Lower lobe of right lung (tissue), 2 donors: ENCODE results near the gene CYP4V2. TPM values are rescaled to one million over a fixed set of nuclear protein-coding genes. Genes with fewer than 3 reads are reported as not detected.
"Not testable (repeated sequence)": the region's sequence is repeated elsewhere in the genome, so short reads cannot be mapped to it uniquely, and the experiment has no call there.

Source experiments
- ATAC-seq, 2 donors: fragments of 200-7000 bp; cut with Tn5 transposase; one replicate each; pipeline ENCODE4 v1.9.1; 2020 to 2022; ENCODE audit warnings: mild to moderate bottlenecking in 2 of 2, moderate library complexity in 2 of 2
- DNase-seq: peaks from one replicate; pipeline ENCODE4 v3.0.0-alpha.2; 2020
- H3K27ac ChIP-seq: fragments of 200-600 bp; one replicate; pipeline ENCODE4 v1.8.0; 2022
- H3K27me3 ChIP-seq: fragments of 200-600 bp; one replicate; pipeline ENCODE4 v1.8.0; 2022; ENCODE audit warnings: low read depth
- H3K36me3 ChIP-seq: fragments of 200-600 bp; one replicate; pipeline ENCODE4 v1.8.0; 2022; ENCODE audit warnings: mild to moderate bottlenecking
- H3K4me1 ChIP-seq: fragments of 200-600 bp; one replicate; pipeline ENCODE4 v1.8.0; 2022
- H3K4me3 ChIP-seq: fragments of 200-600 bp; one replicate; pipeline ENCODE4 v1.8.0; 2022; ENCODE audit warnings: mild to moderate bottlenecking
- H3K9me3 ChIP-seq: fragments of 200-600 bp; one replicate; pipeline ENCODE4 v1.8.0; 2022
- intact Hi-C: fragments of 100-400 bp; cut with DNase I; formaldehyde crosslinking; loops from one replicate; pipeline ENCODE4 v1.11.0; 2022
- total RNA-seq: library from RNA; stranded (reverse); fragmentation: NEBNext Ultra II Directional; extraction: Animal tissue kit (Norgen Biotek cat#: 25700); gene quantifications from one replicate; pipeline ENCODE4 v1.2.1, GENCODE V29; 2021
- TF ChIP-seq, protein P1 (sequence below): fragments of 200-600 bp; IDR thresholded peaks from one replicate; pipeline ENCODE4 v1.8.0; 2022; ENCODE audit warnings: antibody characterized with exemption, mild to moderate bottlenecking
- donor health status: DM: no; HTN: yes; CAD: no; lungs with severe emphysema.

The CYP4V2 gene
- total RNA-seq, 1 donor from 2014 or later = 38.6 TPM

DNA sequence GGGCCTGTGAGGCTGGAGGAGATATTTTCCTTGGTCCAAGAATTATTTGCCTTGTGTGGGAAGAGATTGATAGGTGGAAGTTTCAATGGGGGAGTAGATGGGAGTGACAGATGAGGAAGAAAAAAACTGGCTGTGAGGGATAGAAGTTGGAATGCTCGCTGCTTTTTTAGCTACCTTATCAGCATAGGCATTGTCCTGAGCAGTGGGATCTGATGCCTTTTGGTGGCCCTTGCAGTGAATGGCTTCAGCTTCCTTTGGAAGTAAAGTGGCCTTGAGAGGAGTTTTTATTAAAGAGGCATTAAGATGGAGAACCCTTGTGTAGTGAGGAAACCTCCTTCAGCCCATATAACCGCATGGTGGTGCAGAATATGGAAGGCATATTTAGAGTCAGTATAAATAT is 52.0 kb downstream of the CYP4V2 start:
- H3K36me3 ChIP-seq = no peaks in the 10 kb centered on the region
- DNase-seq (no peak), ATAC-seq (no peak)
- H3K4me1 ChIP-seq = no peaks in the 10 kb centered on the region
- H3K27ac ChIP-seq = no peak overlapping the region
- TF ChIP-seq, protein P1, sequence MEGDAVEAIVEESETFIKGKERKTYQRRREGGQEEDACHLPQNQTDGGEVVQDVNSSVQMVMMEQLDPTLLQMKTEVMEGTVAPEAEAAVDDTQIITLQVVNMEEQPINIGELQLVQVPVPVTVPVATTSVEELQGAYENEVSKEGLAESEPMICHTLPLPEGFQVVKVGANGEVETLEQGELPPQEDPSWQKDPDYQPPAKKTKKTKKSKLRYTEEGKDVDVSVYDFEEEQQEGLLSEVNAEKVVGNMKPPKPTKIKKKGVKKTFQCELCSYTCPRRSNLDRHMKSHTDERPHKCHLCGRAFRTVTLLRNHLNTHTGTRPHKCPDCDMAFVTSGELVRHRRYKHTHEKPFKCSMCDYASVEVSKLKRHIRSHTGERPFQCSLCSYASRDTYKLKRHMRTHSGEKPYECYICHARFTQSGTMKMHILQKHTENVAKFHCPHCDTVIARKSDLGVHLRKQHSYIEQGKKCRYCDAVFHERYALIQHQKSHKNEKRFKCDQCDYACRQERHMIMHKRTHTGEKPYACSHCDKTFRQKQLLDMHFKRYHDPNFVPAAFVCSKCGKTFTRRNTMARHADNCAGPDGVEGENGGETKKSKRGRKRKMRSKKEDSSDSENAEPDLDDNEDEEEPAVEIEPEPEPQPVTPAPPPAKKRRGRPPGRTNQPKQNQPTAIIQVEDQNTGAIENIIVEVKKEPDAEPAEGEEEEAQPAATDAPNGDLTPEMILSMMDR = no peak
- H3K27me3 ChIP-seq = no peaks in the 10 kb centered on the region
- intact Hi-C loops = no loop called here
- no peaks in the 10 kb centered on the region for H3K9me3 ChIP-seq
- no peak overlapping the region for H3K4me3 ChIP-seq

DNA sequence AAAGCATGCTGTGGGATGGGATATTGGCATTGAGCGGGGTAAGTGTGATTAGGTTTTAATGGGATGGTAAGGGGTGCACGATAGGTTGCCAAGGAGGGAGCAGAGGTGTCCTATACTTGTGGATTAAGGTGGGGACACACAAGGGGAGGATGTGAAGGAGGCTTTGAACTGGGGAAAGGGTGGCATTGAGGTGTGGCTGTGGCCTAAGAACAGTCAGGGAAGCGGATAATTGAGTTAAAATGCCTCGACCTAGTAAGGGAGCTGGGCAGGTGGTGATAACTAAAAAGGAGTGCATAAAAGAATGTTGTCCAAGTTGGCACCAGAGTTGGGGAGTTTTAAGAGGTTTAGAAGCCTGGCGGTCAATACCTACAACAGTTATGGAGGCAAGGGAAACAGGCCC is 53.5 kb downstream of the CYP4V2 start:
- Histone ChIP-seq H3K4me1 (no peaks in the 10 kb centered on the region), H3K36me3 (no peaks in the 10 kb centered on the region), H3K4me3 (no peak overlapping the region), H3K27ac (no peak overlapping the region), H3K9me3 (no peaks in the 10 kb centered on the region), H3K27me3 (no peaks in the 10 kb centered on the region)
- intact Hi-C loops = no loop called here
- DNase-seq = no peak
- TF ChIP-seq, protein P1 = no peak
- ATAC-seq = no peak

DNA sequence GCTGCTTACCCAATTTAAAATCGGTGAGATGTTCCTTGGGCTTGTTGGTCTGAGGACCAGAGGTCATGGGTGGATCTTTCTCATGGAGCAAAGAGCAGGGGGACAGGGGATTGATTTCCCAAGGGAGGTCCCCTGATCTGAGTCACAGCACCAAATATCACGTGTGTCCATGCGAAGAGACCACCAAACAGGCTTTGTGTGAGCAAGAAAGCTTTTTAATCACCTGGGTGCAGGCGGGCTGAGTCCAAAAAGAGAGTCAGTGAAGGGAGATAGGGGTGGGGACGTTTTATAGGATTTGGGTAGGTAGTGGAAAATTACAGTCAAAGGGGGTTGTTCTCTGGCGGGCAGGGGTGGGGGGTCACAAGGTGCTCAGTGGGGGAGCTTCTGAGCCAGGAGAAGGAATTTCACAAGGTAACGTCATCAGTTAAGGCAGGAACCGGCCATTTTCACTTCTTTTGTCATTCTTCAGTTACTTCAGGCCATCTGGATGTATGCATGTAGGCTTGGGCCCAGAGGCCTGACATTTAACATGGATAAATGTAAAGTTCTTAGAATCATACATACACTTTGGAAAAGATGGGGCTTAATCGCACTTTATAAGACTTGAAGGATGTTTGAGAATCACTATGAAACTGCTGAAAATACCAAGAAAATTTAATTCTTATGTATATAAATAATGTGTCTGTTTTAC is 55.8 kb downstream of the CYP4V2 start:
- H3K27me3 ChIP-seq, H3K4me3 ChIP-seq, ATAC-seq, H3K27ac ChIP-seq, H3K4me1 ChIP-seq, intact Hi-C loops, DNase-seq, H3K9me3 ChIP-seq, H3K36me3 ChIP-seq: not testable (repeated sequence)

DNA sequence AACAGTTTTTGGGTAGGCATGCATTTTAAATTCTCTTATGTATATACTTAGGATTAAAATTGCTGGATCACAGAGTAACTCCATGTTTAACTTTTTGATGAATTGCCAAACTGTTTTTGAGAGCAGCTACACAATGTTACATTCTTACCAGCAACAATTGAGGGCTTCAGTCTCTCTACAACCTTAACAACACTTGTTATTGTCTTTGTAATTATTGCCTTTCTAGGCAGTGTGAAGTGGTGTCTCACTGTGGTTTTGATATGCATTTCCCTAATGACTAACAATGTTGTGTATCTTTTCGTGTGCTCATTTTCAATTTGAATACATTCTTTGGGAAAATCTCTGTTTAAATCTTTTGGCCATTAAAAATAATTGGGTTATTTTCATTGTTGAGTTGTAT is 57.3 kb downstream of the CYP4V2 start:
- intact Hi-C loops = no loop called here
- DNase-seq (no peak), ATAC-seq (no peak)
- Histone ChIP-seq H3K36me3 (no peaks in the 10 kb centered on the region), H3K27me3 (no peaks in the 10 kb centered on the region), H3K4me3 (no peak overlapping the region), H3K9me3 (no peaks in the 10 kb centered on the region), H3K4me1 (no peaks in the 10 kb centered on the region), H3K27ac (no peak overlapping the region)
- TF ChIP-seq, protein P1 = no peak

DNA sequence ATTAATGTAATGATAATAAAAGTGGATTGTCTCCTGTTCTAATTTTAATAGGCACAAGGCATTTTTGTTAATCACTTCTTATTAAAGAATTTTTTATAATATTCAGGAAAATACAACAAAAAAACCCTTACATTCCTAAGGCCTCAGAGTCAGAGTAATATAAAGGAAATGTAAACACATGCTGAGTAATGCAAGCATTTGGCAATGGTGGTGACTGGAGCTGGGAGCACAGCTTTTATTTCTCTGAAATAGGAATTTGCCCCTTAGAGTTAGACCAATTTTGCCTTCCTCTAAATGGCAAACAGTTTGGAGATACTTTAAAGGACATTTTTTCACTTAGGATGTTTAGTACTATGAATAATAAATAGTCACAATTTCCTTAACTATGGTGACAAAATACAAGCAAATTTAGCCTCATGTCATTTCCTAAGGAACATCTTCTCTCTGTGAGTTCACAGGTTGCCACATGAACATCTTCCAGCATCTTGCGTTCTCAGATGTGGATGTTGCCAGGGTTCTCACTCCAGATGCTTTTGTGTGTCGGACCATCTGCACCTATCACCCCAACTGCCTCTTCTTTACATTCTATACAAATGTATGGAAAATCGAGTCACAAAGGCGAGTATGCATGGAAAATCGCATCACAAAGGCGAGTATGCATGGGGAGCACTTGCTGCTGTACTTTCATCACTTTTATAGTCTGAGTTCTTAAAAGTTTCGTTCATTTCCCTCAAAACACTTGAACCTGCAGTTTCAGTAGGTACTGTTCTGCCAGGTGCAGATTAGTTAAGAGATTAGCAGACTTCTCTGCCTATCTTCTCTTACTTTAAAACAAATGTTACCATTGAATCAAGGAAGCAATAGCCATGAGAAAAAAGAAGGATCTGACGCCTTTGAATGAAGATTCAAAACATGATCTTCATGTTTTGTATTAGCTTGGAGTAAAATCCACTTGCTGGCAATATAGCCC is 58.7 kb downstream of the CYP4V2 start:
- intact Hi-C loops = no loop called here
- Histone ChIP-seq H3K27ac (no peak overlapping the region), H3K27me3 (no peaks in the 10 kb centered on the region), H3K4me3 (no peak overlapping the region), H3K9me3 (no peaks in the 10 kb centered on the region), H3K4me1 (no peaks in the 10 kb centered on the region), H3K36me3 (no peaks in the 10 kb centered on the region)
- ATAC-seq = no peak
- TF ChIP-seq, protein P1 = no peak
- no peak for DNase-seq

DNA sequence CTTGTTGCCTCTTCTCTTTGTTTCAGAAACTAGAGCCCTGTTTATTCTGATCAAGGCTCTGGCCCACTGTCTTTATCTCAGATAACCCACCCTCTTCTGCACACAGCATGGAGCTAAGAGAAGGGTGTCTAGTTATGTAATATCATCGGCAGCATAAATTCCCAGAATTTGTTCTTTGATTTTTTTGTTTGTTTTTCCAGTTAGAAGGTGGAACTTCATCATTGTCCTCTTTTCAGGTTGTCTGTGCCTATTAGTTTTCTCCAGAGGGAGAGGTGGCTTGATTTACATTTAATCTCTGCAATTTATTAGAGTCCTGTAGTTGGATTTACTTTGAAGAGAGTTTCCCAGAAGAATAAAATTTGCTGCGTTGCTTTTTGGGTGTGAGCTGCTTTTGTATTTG is 59.4 kb downstream of the CYP4V2 start:
- Histone ChIP-seq H3K36me3 (no peaks in the 10 kb centered on the region), H3K9me3 (no peaks in the 10 kb centered on the region), H3K4me1 (no peaks in the 10 kb centered on the region), H3K27ac (no peak overlapping the region), H3K27me3 (no peaks in the 10 kb centered on the region), H3K4me3 (no peak overlapping the region)
- no peak for ATAC-seq
- intact Hi-C loops = no loop called here
- TF ChIP-seq, protein P1 = no peak
- DNase-seq = no peak
